Suprapubic skin (tissue), 4 donors: ENCODE results near the gene SPINK13. TPM values are rescaled to one million over a fixed set of nuclear protein-coding genes. Genes with fewer than 3 reads are reported as not detected.

Experiments
- DNase-seq, 2 donors: peaks; one replicate each; pipeline ENCODE4 v3.0.0-alpha.2; 2019; ENCODE audit warnings: low spot score in 2 of 2
- H3K27ac ChIP-seq: fragments of 200-600 bp; sonication (generic); one replicate; pipeline ENCODE4 v1.5.1; 2019
- H3K27me3 ChIP-seq: fragments of 200-600 bp; sonication (generic); one replicate; pipeline ENCODE4 v1.5.1; 2019
- H3K36me3 ChIP-seq: fragments of 200-600 bp; sonication (generic); one replicate; pipeline ENCODE4 v1.5.1; 2019
- H3K4me1 ChIP-seq: fragments of 200-600 bp; sonication (generic); one replicate; pipeline ENCODE4 v1.5.1; 2019
- H3K4me3 ChIP-seq: fragments of 200-600 bp; sonication (generic); one replicate; pipeline ENCODE4 v1.5.1; 2019; ENCODE audit warnings: mild to moderate bottlenecking
- H3K9me3 ChIP-seq: fragments of 200-600 bp; sonication (generic); one replicate; pipeline ENCODE4 v1.5.1; 2019
- CTCF ChIP-seq, 2 donors: fragments of 200-600 bp in 1 of 2; fragments of 450-650 bp in 1 of 2; sonication (generic) in 1 of 2; IDR thresholded peaks; one replicate each; pipeline ENCODE4 v1.5.1; 2016 to 2019; ENCODE audit warnings: antibody characterized with exemption in 2 of 2, mild to moderate bottlenecking in 1 of 2, moderate library complexity in 1 of 2
- EP300 ChIP-seq: sonication (generic); formaldehyde crosslinking; IDR thresholded peaks from one replicate; pipeline ENCODE4 v1.6.1; 2017; ENCODE audit warnings: antibody characterized with exemption
- POLR2A ChIP-seq, 2 donors: fragments of 450-650 bp; IDR thresholded peaks; one replicate each; pipeline ENCODE4 v1.6.1; 2017; ENCODE audit warnings: antibody characterized with exemption in 2 of 2, mild to moderate bottlenecking in 2 of 2, moderate library complexity in 2 of 2
- POLR2AphosphoS5 ChIP-seq, 3 donors: sonication (generic); formaldehyde crosslinking; IDR thresholded peaks; one replicate each; pipeline ENCODE4 v1.6.1; 2017; ENCODE audit warnings: antibody characterized with exemption in 3 of 3
- WGBS: methylation state at CpG from one replicate; pipeline ENCODE4 v1.1.5; 2018; 5-methylcytosine and 5-hydroxymethylcytosine counted together
- total RNA-seq, 4 donors: library from RNA; depleted of rRNA; stranded (reverse); fragments of >200 nt; gene quantifications; one replicate each; pipeline ENCODE4 v1.1.0, GENCODE V29; 2016

SPINK13 gene
- total RNA-seq, 4 donors from 2014 or later: 0.55 TPM; not detected in 3

GRCh38 chr5:148230240-148230639 lies 38.4 kb upstream of the SPINK13 start:
- TF ChIP-seq POLR2A (IDR thresholded peaks at IDR 0.05) (no peak), EP300 (no peak), CTCF (IDR thresholded peaks at IDR 0.05) (no peak), POLR2AphosphoS5 (IDR thresholded peaks at IDR 0.05) (no peak)

GRCh38 chr5:148237785-148238417 lies 30.7 kb upstream of the SPINK13 start:
- no peaks in the 10 kb centered on the region for H3K9me3 ChIP-seq
- 25% methylated on average over 4 of the region's 4 CpGs for WGBS
- H3K27ac ChIP-seq: no peak overlapping the region

More at GRCh38 chr5:148230240-148230639, 38.4 kb upstream of the SPINK13 start:
- no peaks in the 10 kb centered on the region for H3K27me3 ChIP-seq
- WGBS: 93% methylated on average over 7 of the region's 7 CpGs
- H3K4me1 ChIP-seq: no peaks in the 10 kb centered on the region
- no peak overlapping the region for H3K27ac ChIP-seq
- H3K4me3 ChIP-seq: no peak overlapping the region
- H3K9me3 ChIP-seq: no peaks in the 10 kb centered on the region
- DNase-seq: no peak
- H3K36me3 ChIP-seq: no peaks in the 10 kb centered on the region

GRCh38 chr5:148238418-148238794 lies 30.2 kb upstream of the SPINK13 start, which contains the start of gene MARCOL:
MARCOL (plus strand) TSS chr5:148238525; CDS start chr5:148238598, 73 bp downstream.
- WGBS: 61% methylated on average over 2 of the region's 2 CpGs
- H3K4me1 ChIP-seq: no peaks in the 10 kb centered on the region
- no peak for TF ChIP-seq EP300
- TF ChIP-seq CTCF (IDR thresholded peaks at IDR 0.05): no peak
- no peak for TF ChIP-seq POLR2A (IDR thresholded peaks at IDR 0.05)
- TF ChIP-seq POLR2AphosphoS5 (IDR thresholded peaks at IDR 0.05): no peak

More at GRCh38 chr5:148237785-148238417, 30.7 kb upstream of the SPINK13 start:
- TF ChIP-seq POLR2AphosphoS5 (IDR thresholded peaks at IDR 0.05) (no peak), CTCF (IDR thresholded peaks at IDR 0.05) (no peak), POLR2A (IDR thresholded peaks at IDR 0.05) (no peak), EP300 (no peak)
- H3K4me1 ChIP-seq: no peaks in the 10 kb centered on the region
- H3K27me3 ChIP-seq: no peaks in the 10 kb centered on the region
- no peaks in the 10 kb centered on the region for H3K36me3 ChIP-seq
- no peak for DNase-seq
- H3K4me3 ChIP-seq: no peak overlapping the region

GRCh38 chr5:148248894-148249293 lies 19.7 kb upstream of the SPINK13 start:
- 77% methylated on average over 2 of the region's 2 CpGs for WGBS
- Histone ChIP-seq H3K36me3 (no peaks in the 10 kb centered on the region), H3K4me1 (no peaks in the 10 kb centered on the region), H3K27ac (no peak overlapping the region), H3K27me3 (no peaks in the 10 kb centered on the region), H3K9me3 (no peaks in the 10 kb centered on the region), H3K4me3 (no peak overlapping the region)
- DNase-seq: no peak
- TF ChIP-seq POLR2A (IDR thresholded peaks at IDR 0.05): no peak
- no peak for TF ChIP-seq CTCF (IDR thresholded peaks at IDR 0.05)
- no peak for TF ChIP-seq POLR2AphosphoS5 (IDR thresholded peaks at IDR 0.05)
- no peak for TF ChIP-seq EP300

More at GRCh38 chr5:148238418-148238794, 30.2 kb upstream of the SPINK13 start, which contains the start of gene MARCOL:
- Histone ChIP-seq H3K27ac (no peak within 1 kb of the TSS), H3K9me3 (no peaks in the 10 kb centered on the region), H3K27me3 (no peaks in the 10 kb centered on the region), H3K36me3 (no peaks in the 10 kb centered on the region), H3K4me3 (no peak within 1 kb of the TSS)
- DNase-seq: no peak

- TF ChIP-seq POLR2AphosphoS5 (IDR thresholded peaks at IDR 0.05) (no peak), POLR2A (IDR thresholded peaks at IDR 0.05) (no peak), CTCF (IDR thresholded peaks at IDR 0.05) (no peak), EP300 (no peak)
These were observed 13.1 kb upstream of the SPINK13 start for GRCh38 chr5:148255456-148255855.

More at GRCh38 chr5:148255456-148255855, 13.1 kb upstream of the SPINK13 start:
- H3K4me3 ChIP-seq: no peak overlapping the region
- H3K27ac ChIP-seq: no peak overlapping the region
- no peak for DNase-seq
- no peaks in the 10 kb centered on the region for H3K36me3 ChIP-seq
- no peaks in the 10 kb centered on the region for H3K27me3 ChIP-seq
- peaks cover 6% of the 10 kb centered on the region for H3K9me3 ChIP-seq
- no peaks in the 10 kb centered on the region for H3K4me1 ChIP-seq
